Umbilical cord (tissue), 2 donors: ENCODE data around the gene IL22. TPM values are rescaled to one million over a fixed set of nuclear protein-coding genes. Genes with fewer than 3 reads are reported as not detected.

Experiments
- DNase-seq: peaks from one replicate; pipeline ENCODE4 v3.0.0-alpha.2; 2015; ENCODE audit warnings: low spot score
- total RNA-seq: library from RNA; depleted of rRNA; stranded (reverse); fragments of >200 nt; gene quantifications from one replicate; pipeline ENCODE4 v1.2.3, GENCODE V29; 2014; ENCODE audit warnings: low replicate concordance; ENCODE audit not compliant: insufficient read depth

The IL22 gene, protein sequence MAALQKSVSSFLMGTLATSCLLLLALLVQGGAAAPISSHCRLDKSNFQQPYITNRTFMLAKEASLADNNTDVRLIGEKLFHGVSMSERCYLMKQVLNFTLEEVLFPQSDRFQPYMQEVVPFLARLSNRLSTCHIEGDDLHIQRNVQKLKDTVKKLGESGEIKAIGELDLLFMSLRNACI
- total RNA-seq: 16.4 TPM

DNA sequence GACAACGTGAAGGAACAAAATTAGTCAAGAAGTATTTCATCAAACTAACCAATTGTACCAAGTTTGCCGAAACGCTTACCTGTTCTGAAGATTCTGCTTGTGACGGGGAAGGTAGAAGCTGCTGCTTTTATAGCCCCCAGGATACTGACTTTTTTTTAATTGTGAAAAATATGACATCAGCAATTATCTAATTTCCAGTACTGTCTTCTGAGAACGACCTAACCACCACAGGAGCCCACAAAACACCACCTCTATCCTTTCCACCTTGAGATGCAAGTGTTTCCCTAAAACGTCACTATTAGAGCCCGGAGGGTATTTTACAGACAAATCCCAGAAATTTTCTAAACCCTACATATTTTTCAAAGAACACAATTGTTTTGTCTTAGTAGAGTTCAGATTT is at the start of gene IL22:
Gene IL22, minus strand, starts transcription at position 101 of the 400 bp plus-strand sequence. CDS start 156 bp downstream, outside the sequence.
- no peak for DNase-seq

DNA sequence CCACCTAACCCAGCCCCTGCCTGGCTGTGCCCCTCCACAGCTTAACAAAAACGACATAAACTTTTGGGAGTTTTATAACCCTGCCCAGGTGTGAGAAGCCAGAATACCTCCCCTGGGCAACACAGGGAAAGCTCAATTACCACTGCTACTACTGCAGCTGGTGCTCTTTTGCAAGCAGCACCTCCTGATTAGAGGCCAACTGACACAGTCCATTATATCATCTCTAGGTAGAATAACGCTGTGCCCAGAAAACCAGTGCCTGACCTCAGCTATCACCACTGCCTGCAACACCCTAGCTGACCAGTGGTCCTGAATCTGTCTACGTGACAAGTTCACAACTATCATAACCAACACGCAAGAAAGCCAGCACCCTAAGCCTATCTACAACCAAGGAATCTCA is 44.5 kb upstream of the IL22 start:
- no peak for DNase-seq

DNA sequence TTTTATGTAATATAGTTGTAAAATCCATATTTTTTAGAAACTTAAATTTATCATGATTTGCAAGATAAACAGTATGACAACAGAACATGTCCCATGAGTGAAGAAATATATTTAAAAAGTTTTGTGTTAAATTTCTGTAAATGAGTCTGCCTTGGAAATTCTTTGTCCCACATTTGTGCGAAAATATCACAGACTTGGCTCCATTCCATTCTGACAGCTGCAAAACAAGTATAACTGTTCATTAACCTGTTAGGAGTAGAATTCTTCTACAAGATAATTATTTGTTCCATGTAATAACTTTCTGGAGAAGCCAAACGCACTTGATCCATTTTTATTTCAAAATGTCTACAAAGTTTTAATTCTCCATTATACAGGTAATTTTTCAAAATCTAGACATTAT is 40.8 kb upstream of the IL22 start:
- DNase-seq: peak; percentile 20

DNA sequence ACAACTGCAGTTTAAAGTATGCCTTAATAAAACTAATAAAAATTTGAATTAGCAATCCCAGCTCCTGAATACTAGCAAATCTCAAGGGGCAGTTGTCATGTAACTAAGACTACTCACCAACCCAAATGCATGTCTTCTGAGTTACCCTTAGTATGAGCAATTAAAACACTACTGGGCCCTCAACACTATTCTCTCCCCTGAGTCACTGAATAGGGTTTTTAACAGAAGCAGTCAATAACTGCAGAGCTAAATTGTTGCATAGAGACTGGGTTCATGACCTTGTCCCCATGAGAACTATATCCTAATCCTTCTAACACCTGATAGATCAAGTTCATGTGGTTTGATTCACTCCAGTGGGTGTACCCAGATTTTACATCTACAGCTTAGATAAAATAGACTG is 39.9 kb upstream of the IL22 start:
- no peak for DNase-seq

DNA sequence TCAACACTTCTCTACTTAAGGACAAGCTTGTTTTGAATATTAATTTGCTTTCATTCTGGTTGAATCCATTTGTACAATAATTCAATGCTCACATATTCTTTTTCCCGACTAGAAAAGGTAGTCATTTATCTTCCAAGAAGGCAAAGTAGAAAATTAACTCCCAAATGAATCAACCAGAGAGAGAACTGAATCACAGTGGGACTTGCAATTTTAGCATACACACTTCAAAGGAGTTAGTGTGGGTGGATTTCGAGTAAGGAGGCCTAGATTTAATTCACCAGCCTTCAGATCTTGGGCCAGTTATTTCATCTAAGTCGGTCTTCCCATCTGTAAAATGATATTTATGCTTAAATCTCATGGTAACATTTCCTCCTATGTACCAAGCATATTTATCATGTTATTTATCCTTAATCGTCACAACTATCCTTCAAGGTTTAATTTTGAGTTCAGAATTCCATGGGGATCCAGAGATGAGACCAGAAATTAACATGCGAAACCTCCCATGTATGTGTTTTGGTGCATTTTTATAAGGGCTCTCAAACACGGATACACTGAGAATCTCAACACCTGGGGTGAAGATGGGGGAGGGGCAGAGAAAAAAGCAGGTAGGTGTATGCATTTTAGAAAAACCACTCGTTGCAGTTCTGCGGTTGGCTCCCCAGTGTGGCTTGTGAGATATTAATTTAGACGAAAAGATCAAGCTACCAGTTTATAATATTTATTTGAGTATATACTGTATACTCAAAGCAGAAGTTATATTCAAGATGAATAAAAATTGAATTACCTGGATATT is 38.9 kb upstream of the IL22 start:
- DNase-seq: peak; percentile 44

DNA sequence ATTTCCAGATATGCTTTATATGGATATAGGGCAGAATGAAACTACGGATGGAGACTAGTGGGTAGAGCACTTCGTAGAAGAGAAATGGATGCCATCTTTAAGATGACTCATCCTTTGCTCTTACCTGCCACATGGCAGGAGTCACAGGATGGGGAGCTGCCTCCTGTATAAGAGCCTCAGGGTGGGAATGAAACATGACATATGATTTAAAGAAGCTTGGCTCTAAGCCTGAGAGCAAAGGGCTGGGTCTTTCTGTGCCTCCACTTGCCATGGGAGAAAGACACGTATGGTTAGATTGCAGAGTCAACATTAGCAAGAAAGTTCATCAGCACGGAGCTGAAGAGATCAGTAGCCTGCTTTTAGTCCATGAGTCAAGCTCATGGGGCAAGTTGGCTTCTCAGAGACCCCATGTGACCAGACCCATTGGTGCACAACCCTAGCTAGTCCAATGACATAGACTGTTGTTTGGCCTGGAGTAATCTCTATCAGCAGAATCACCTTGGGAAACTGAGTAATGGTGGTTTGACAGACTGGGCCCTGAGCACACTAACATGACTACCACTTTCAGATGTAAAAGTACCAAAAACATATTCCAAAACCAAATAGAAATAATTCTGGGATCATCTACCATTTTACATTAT is 38.1 kb upstream of the IL22 start:
- no peak for DNase-seq

DNA sequence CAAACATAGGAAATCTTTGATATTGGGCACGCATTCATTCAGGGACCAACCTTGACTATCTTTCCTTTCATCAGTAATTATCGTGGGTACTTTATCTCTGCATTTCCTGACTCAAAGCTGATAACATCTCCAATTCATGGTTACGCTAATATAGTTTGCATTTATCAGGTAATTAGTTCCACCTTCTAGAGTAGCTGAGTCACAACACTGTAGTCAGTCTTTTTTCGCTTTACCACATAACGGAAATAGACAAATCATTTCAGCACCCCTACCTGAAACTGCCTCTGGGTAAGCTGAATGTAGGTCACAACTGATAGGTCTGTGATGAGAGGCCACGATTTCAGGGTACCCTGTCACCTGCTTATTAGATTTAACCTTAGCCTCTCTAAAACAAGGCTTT is 36.7 kb upstream of the IL22 start:
- DNase-seq: no peak

DNA sequence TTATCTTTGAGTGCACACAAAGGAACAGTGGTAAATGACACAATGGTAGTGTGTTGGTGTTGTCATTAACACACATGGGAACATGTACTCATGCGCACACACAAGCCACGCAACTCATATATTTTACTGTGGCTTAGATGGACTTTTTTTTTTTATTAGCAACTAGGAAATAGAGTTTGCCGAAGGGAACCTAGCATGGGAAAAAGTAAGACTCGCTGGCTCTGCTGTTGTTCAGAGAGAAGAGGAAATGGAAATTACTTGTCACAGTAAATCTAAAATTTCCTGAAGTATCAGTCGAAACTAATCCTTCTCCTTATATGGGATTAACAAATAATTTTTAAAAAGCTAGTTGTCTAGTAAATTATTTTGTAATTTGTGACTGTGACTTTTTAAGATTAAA is 33.7 kb upstream of the IL22 start:
- DNase-seq: no peak

DNA sequence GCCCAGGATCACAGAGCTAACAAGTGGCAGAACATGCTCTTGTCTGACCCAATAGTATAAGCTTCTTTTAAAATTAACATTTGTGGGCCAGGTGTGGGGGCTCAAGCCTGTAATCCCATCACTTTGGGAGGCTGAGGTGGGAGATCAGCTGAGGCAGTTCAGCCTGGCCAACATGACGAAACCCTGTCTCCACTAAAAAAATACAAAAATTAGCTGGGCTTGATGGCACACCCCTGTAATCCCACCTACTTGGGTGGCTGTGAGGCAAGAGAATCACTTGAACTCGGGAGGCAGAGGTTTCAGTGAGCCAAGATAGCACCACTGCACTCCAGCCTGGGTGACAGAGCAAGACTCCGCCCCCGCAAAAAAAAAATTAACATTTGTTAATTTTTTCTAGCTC is 33.0 kb upstream of the IL22 start:
- no peak for DNase-seq

DNA sequence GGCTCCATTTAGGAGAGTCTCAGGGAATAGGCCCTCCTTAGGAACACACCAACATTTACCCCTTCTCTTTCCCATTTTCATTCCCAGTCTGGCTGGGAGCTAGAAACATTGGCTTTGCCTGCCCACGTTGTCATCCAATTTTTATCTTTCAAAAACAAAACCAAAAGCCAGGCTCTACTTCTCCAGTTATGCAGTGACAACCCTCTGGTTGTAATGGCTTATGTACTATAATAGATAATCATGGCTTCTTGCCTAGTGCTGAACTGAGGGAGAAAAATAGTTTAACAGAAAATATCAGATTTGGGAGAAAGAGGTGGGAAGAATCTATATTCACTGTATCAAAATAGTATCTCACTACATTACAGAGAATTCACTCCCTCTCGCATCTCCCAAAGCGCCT is 32.1 kb upstream of the IL22 start:
- DNase-seq: no peak

DNA sequence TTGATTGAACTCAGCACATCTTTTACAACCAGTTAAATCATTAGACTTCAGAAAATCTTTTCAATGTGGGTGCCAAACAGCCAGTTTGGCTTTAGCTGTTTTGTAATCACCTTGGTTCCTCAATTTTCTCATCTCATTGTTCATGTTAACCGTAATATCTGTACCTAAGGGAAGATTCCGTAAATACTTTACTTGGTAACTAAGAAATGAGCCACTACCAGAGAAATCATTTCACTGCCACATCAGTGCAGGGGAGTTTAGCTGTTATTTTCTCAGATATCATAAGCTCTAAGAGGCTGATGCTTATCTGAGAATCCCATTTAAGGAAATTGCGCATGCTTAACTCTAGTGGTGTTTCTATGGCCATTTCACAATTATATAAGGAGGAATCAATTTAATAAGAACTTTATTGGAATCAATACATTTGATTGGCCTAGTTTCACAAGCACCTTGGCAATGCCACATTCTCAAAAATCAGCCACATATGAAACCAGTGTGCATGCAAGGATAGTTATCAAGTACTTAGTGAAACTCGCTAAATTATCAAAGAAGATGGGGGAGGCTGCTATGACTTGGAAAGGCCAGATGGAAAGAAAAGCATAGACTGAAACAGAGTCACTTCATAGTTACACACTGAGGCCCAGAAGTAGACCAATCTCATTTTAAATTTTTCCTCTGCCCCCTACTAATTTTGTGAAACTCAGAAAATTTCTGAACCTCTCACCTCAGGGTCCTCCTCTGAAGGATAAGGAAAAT is 28.1 kb upstream of the IL22 start:
- DNase-seq: no peak

DNA sequence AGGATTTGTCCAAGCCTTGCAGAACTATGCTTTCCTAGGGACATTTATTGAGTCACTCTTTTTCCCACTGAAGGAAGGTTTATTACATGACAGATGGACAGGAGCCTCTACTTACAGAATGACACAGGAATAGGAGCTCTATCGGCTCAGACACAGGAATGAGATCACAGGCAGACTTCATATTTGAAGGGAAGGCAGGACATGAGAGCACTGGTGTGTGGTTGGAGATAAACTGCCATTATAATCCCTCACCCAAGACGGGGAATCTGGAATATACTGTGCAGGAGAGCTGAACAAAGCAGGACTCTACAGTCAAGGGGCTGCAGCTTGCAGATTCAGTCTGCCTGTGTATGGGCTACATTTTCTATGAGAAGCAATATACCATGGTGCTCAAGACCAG is 26.8 kb upstream of the IL22 start:
- peak; percentile 26 for DNase-seq

DNA sequence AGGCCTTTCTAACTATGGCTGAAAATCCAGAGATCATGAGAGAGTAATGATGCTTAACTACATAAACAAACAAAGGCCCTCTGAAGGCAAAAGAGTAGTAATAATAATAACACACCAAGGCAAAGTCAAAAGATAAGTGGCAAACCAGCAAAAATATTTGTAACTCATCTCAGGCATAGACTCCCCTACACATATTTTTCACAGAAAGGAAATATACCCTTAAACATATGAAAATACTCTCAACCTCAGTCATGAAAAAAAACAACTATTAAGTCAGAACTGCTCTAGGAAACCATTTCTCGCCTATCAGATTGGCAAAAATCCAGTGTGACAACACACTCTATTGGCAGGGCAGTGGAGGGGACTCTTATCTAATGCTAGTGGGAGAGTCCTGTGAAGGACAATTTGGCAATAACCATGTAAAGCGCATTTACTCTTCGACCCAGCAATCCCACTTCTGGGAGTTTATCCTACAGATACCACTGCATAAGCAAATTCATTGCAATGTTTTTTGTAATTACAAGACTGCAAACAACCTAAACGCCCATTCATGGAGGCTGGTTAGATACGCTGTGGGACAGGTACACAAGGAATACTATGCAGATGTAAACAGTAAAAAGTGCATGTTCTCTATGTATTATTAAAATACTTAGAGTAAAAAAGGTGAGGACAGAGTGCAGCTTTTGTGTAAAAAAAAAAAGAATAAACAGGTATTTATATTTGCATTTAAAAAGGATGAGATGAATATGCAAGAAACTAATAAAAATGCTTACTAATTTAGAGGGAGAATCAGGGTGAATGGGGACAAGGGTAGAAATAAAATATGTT is 26.0 kb upstream of the IL22 start:
- DNase-seq: peak; percentile 14

DNA sequence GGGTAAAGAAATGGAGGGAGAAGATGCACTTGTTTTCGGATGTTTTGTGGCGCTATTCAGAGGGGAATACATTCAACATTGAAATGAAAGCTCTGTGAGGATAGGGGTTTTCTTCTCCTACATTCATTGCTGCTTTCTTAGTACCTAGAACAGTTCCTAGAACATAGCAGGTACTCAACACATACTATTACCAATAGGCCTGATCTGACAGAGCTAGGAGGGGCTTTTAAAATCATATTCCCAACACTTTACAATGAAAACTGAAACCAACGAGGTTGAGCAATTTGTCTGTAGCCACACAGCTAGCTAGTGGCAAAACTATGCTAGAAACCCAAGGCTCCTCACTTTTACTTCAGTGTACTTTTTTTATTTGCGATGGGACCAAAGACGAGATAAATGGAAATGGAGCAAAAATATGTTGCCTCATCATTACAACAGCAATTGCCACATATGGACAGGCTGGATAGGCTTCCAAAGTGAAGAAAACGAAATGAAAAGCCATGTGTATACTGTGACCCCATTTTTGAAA is 23.1 kb upstream of the IL22 start:
- no peak for DNase-seq

DNA sequence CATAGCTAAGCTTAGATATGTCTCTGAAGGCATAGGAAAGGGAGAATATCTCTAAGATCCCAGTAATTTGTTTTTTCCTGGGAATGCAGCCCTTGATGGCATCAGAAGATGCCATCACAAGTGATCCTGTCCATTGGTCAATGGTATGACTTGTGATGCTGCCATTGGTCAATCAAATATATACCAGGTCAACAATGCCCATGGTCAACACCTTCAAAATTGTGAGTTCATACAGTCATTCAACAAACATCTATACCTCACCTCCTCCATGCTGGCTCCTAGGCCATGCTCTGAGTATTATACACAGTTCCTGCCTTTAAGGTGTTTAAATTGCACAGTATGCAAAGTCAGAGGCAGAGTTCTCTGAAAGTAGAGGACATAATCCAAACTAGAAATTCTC is 19.3 kb upstream of the IL22 start:
- DNase-seq: no peak

DNA sequence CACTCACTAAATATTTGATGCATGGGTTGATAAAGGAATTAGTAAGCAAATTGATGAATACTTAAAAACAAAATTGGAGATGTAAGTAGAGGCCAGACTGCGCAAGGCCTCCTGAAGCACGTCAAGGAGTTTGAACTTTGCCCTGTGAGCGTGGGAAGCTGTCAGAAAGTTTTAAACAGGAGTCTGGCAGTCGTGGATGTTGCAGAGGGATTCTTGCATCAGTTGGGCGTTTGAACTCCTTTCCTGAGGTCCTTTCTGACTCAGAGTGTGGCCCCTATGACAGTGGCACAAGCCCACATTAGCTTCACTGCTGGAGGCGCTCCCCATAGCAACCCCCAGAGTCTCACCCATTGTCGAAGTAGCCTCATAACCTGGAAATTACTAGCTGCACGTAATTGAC is 17.9 kb upstream of the IL22 start:
- no peak for DNase-seq

DNA sequence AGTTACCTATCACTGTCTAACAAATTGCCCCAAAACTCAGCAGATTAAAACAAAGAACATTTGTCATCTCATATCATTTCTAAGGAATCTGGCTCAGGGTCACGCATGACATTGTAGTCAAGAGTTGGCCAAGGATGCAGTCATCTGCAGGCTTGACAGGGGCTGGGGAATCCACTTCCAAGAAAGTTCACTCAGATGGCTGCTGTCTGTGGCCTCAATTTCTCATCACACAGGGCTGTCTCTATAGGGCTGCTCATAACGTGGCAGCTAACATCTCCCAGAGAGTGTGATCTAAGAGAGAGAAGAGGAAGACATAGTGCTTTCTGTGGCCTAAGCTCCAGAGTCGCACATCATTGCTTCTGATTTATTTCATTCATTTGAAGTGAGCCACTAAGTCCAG is 17.0 kb upstream of the IL22 start:
- no peak for DNase-seq

DNA sequence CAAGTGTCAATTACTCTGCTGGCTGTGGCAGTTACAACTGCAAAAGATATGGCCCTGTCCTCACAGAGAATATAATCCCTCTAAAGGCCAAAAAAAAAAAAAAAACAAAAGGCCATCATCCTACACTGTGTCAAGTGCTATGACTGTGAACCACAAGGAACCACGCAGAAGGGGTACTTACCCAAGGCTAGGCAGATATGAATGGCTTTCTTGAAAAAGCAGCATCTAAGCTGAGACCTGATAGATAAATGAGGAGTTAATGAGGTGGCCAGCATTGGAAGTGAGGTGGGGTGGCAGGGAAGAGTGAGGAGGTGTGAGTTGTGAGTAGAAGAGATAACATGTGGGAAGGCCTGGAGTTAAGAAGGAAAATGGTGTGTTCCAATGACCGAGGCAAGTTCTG is 16.4 kb upstream of the IL22 start:
- DNase-seq: no peak

DNA sequence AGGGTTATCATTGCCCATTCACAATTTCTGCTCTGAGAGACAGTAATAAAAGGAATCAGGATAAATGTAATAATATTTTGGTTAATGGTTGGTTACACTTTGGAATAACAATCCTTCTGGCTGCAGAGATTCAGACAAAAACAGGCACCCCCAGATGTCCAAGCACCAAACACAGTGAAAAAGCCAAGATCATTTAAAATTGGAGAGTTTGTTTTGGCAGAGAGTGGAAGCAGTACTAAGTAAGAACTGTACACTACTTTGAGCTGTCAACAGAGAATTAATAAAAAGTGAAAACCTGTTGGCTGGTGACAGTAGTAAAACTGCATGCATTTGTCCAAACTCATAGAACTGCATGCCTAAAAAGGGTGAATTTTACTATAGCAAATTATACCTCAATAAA is 15.6 kb upstream of the IL22 start:
- DNase-seq: no peak

DNA sequence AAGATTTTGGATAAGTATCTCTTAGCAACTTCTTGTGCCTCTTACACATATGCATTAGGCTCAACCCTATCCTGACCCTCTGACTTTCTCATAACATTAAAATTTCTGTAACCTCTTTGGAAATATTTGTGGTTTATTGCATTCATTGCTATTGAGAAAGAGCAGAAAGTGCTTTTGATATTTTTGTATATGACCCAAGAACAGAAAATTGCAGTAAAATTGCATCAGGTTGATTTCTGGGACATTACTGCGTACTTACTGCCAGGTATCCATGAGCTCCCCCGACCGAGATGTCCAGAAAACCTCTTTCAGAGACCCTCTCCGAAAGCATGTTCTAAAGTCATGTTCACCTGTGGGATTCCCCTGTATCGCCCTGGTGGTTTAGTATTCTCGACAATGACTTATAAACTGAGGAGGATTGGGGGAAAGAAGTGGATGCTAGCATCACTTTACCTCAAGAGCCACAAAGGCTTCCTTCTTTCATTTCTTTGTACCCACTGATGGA is 14.5 kb upstream of the IL22 start:
- peak; percentile 13 for DNase-seq

DNA sequence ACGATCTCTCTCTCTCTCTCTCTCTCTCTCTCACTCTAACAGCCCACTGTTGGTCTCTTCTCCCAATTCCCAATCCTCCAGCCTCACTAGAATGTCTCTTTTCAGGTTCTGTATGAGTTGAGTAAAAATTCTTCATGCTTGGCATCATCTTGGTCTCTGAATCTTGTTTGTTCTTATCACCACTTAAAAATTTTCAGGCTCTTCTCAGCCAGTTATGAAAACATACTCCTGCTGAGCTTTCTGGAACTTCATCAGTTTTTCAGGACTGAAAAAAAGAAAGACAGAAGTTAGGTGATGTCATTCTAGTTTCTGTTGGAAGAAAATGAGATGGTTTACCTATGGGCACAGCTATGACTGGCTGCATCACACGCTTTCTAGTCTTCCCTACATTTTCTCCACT is 11.5 kb upstream of the IL22 start:
- DNase-seq: peak; percentile 42
